ENCODE data around the gene CD55.

Gene CD55

GRCh38 chr1:207321079-207321789 lies at the start of gene CD55:
Gene CD55 (plus strand): TSS chr1:207321678. CDS start chr1:207321766, 88 bp downstream.
- peak in 55 of 56 donors; percentile 35 to 96 (median 82) for DNase-seq

GRCh38 chr1:207274882-207275281 lies 46.6 kb upstream of the CD55 start:
- no peak for DNase-seq

- DNase-seq: no peak
Measured at GRCh38 chr1:207276465-207276864, 45.0 kb upstream of the CD55 start.

- no peak for DNase-seq
Measured at GRCh38 chr1:207277241-207277640, 44.2 kb upstream of the CD55 start.

GRCh38 chr1:207279652-207280051 lies 41.8 kb upstream of the CD55 start:
- DNase-seq: no peak

GRCh38 chr1:207280706-207281105 lies 40.8 kb upstream of the CD55 start:
- DNase-seq: no peak

GRCh38 chr1:207282058-207282457 lies 39.4 kb upstream of the CD55 start:
- DNase-seq: no peak

- DNase-seq: no peak
Measured at GRCh38 chr1:207282496-207283380, 38.7 kb upstream of the CD55 start.

- no peak for DNase-seq
Measured at GRCh38 chr1:207283421-207283820, 38.1 kb upstream of the CD55 start.

GRCh38 chr1:207284209-207284897 lies 37.1 kb upstream of the CD55 start:
- DNase-seq: no peak

GRCh38 chr1:207286786-207287468 lies 34.6 kb upstream of the CD55 start:
- DNase-seq: no peak

- DNase-seq: no peak
Measured at GRCh38 chr1:207288315-207288714, 33.2 kb upstream of the CD55 start.

- no peak for DNase-seq
Measured at GRCh38 chr1:207289756-207290155, 31.7 kb upstream of the CD55 start.

GRCh38 chr1:207291723-207292122 lies 29.8 kb upstream of the CD55 start:
- DNase-seq: no peak

- no peak for DNase-seq
Measured at GRCh38 chr1:207298186-207298585, 23.3 kb upstream of the CD55 start.

GRCh38 chr1:207298636-207299398 lies 22.7 kb upstream of the CD55 start:
- DNase-seq: no peak

GRCh38 chr1:207300970-207301369 lies 20.5 kb upstream of the CD55 start:
- DNase-seq: no peak

GRCh38 chr1:207302618-207303393 lies 18.7 kb upstream of the CD55 start:
- no peak for DNase-seq

GRCh38 chr1:207304710-207305488 lies 16.6 kb upstream of the CD55 start:
- no peak for DNase-seq
